ENCODE results near the gene RPS8.

The RPS8 gene

DNA sequence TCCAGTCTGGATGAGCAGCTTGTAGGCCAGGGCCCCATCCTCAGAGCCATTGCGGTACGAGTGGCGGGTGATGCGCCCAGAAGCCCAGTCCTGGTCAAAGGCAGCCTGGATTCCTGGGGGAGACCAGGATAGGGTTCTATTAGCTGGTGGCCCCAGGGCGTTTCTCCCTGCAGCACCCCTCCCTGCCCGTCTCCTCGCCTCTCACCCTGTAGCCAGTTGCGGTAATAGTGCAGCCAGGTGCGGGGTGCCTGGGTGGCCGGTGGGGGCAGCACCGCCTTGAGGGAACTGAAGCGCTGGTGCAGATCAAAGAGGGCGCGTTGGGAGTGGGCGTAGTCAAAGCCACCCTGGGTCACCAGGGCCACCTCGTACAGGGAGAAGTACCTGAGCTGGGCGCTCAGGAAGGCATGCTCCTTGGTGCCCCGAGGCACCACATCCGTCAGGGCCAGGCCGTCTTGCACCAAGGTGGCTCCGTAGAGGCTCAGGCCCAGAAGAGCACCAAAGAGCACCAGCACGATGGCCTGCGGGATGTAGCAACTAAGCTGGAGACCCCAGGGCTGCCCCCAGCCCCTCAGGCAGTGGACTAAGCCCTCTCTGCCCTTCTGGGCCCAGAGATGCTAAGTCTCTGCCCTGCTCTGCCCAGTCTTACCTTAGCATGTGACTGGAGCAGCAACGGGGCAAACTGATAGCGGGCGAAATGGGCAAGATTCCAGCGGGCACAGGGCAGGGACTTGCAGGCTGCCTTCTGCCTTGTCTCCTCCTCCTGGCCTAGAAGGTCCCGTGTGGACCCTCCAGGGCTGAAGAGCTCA lies 52.1 kb downstream of the RPS8 start:
- no peaks in the 10 kb centered on the region for H3K79me2 ChIP-seq (ENCODE audit: insufficient read depth, low read depth)
- H2AFZ ChIP-seq (ENCODE audit: low read depth), result no peak overlapping the region
- H3K27me3 ChIP-seq (ENCODE audit: insufficient read depth, low read depth), result no peaks in the 10 kb centered on the region
- H3K27ac ChIP-seq, result no peak overlapping the region
- H3K4me3 ChIP-seq (IDR thresholded peaks at IDR 0.05; ENCODE audit: insufficient read depth, low read depth, low read length), result no peak overlapping the region
- no peaks in the 10 kb centered on the region for H4K20me1 ChIP-seq (ENCODE audit: insufficient read depth)
- no peaks in the 10 kb centered on the region for H3K4me1 ChIP-seq (ENCODE audit: low read depth, poor library complexity, severe bottlenecking)
- no peak for TF ChIP-seq CTCF (conservative IDR thresholded peaks at IDR 0.05; ENCODE audit: low read depth, low read length)
- H3K36me3 ChIP-seq (ENCODE audit: insufficient read depth), result no peaks in the 10 kb centered on the region
- H3K4me2 ChIP-seq, result no peak overlapping the region
- no peak overlapping the region for H3K9ac ChIP-seq

GRCh38 chr1:44828003-44828651 lies 52.8 kb downstream of the RPS8 start:
- no peak for TF ChIP-seq CTCF (conservative IDR thresholded peaks at IDR 0.05; ENCODE audit: low read depth, low read length)
- H3K4me3 ChIP-seq (IDR thresholded peaks at IDR 0.05; ENCODE audit: insufficient read depth, low read depth, low read length), result no peak overlapping the region
- H3K27me3 ChIP-seq (ENCODE audit: insufficient read depth, low read depth), result no peaks in the 10 kb centered on the region
- no peaks in the 10 kb centered on the region for H3K4me1 ChIP-seq (ENCODE audit: low read depth, poor library complexity, severe bottlenecking)
- no peak overlapping the region for H3K9ac ChIP-seq
- H4K20me1 ChIP-seq (ENCODE audit: insufficient read depth), result no peaks in the 10 kb centered on the region
- H3K27ac ChIP-seq, result no peak overlapping the region
- no peak overlapping the region for H2AFZ ChIP-seq (ENCODE audit: low read depth)
- H3K36me3 ChIP-seq (ENCODE audit: insufficient read depth), result no peaks in the 10 kb centered on the region
- H3K4me2 ChIP-seq, result no peak overlapping the region
- no peaks in the 10 kb centered on the region for H3K79me2 ChIP-seq (ENCODE audit: insufficient read depth, low read depth)

Data from KMS-11 (cell line).